CD4-positive, alpha-beta T cell (primary cell): ENCODE data around the gene CXCR5. TPM values are rescaled to one million over a fixed set of nuclear protein-coding genes. Genes with fewer than 3 reads are reported as not detected.

Source experiments
- ATAC-seq: fragments of 200-7000 bp; cut with Tn5 transposase; one replicate; pipeline ENCODE4 v1.10.0; 2022; ENCODE audit warnings: mild to moderate bottlenecking; ENCODE audit not compliant: poor library complexity
- CTCF ChIA-PET: fragments of 350-600 bp; sonication (Branson Sonifier 250); formaldehyde crosslinking; loops from one replicate; lab custom pipeline; 2021; ENCODE audit warnings: antibody characterized with exemption, inconsistent platforms; lab: Charles Lee
- POLR2A ChIA-PET: fragments of 350-600 bp; sonication (Branson Sonifier 250); formaldehyde crosslinking; loops from one replicate; lab custom pipeline; 2021; ENCODE audit warnings: antibody characterized with exemption, inconsistent platforms; lab: Charles Lee
- DNase-seq, 14 experiments: peaks; one replicate each; pipeline ENCODE4 v3.0.0-alpha.2; 2013 to 2020; ENCODE audit warnings: mixed read lengths in 2 of 14
- H3K27ac ChIP-seq, 2 donors: one replicate each; pipeline versions ENCODE4 v1.5.1 to v1.7.0; 2013; ENCODE audit warnings: low read length in 2 of 2, low read depth in 1 of 2, mild to moderate bottlenecking in 1 of 2
- H3K27me3 ChIP-seq, 2 experiments: 1 replicate in 1 of 2; 2 replicates in 1 of 2; pipeline versions ENCODE4 v1.6.1 to v1.7.0; 2013; ENCODE audit warnings: low read length in 2 of 2, control low read depth in 1 of 2, mild to moderate bottlenecking in 1 of 2, moderate library complexity in 1 of 2; ENCODE audit not compliant: insufficient read depth in 2 of 2, control insufficient read depth in 1 of 2
- H3K36me3 ChIP-seq: one replicate; pipeline ENCODE4 v1.6.1; 2013; ENCODE audit warnings: low read length, control low read depth; ENCODE audit not compliant: insufficient read depth
- H3K4me1 ChIP-seq: one replicate; pipeline ENCODE4 v1.6.1; 2013; ENCODE audit warnings: low read length, control low read depth; ENCODE audit not compliant: insufficient read depth
- H3K4me3 ChIP-seq: one replicate; pipeline ENCODE4 v1.5.1; 2013; ENCODE audit warnings: mild to moderate bottlenecking, low read length, moderate library complexity
- H3K9me3 ChIP-seq, 2 experiments: 1 replicate in 1 of 2; 2 replicates in 1 of 2; pipeline versions ENCODE4 v1.6.1 to v1.7.0; 2013; ENCODE audit warnings: low read length in 2 of 2, mild to moderate bottlenecking in 2 of 2, control low read depth in 1 of 2, moderate library complexity in 1 of 2; ENCODE audit not compliant: control insufficient read depth in 1 of 2, insufficient read depth in 1 of 2
- H3K27ac Mint-ChIP-seq: one replicate; pipeline ENCODE4 v1.8.0; 2020; ENCODE audit warnings: mixed read lengths
- H3K27me3 Mint-ChIP-seq: one replicate; pipeline ENCODE4 v1.8.0; 2021; ENCODE audit warnings: mixed read lengths
- H3K36me3 Mint-ChIP-seq: one replicate; pipeline ENCODE4 v1.8.0; 2021; ENCODE audit warnings: low read depth, mixed read lengths
- H3K4me1 Mint-ChIP-seq: one replicate; pipeline ENCODE4 v1.8.0; 2021; ENCODE audit warnings: low read depth, mixed read lengths
- H3K4me3 Mint-ChIP-seq: one replicate; pipeline ENCODE4 v1.8.0; 2020; ENCODE audit warnings: mild to moderate bottlenecking, mixed read lengths
- H3K9me3 Mint-ChIP-seq: one replicate; pipeline ENCODE4 v1.8.0; 2020; ENCODE audit warnings: mixed read lengths
- CTCF ChIP-seq: fragments of 200-600 bp; IDR thresholded peaks from one replicate; pipeline ENCODE4 v1.8.0; 2022; ENCODE audit warnings: antibody characterized with exemption, mild to moderate bottlenecking
- intact Hi-C, 2 experiments: fragments of 100-400 bp; cut with DNase I in 1 of 2; cut with micrococcal nuclease in 1 of 2; formaldehyde crosslinking; loops; one replicate each; pipeline versions ENCODE4 v1.15.1 to v1.9.0; 2023 to 2025; cut with DNase I, micrococcal nuclease
- total RNA-seq, 174 experiments: library from RNA in 2 of 174; stranded (reverse) in 2 of 174; gene quantifications; one replicate each; pipeline ENCODE4 v1.2.3 and lab custom pipeline; 2021 to 2026

Gene CXCR5
- total RNA-seq, 2 experiments from 2014 or later = 13.2 to 14.3 TPM

DNA sequence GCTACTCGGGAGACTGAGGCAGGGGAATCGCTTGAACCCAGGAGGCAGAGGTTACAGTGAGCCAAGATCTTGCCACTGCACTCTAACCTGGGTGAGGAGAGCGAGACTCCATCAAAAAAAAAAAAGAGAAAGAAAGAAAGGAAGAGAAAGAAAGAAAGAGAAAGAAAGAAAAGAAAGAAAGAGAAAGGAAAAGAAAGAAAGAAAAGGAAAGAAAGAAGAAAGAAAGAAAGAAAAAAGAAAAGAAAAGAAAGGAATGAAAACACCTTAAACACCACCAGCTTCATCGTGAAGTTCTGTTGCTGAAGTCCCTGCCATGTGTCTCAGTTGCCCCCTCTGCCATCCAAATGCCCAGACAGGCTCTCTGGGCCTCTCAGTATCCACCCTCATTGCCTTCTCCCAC lies 9.9 kb upstream of the CXCR5 start:
- Histone ChIP-seq H3K36me3 (no peaks in the 10 kb centered on the region), H3K27ac (peak overlapping the region in 1 of 2 donors; percentile 31), H3K9me3 (no peaks in the 10 kb centered on the region), H3K27me3 (no peaks in the 10 kb centered on the region), H3K4me3 (no peak overlapping the region), H3K4me1 (peaks cover 93% of the 10 kb centered on the region)
- ChIA-PET CTCF (interaction anchor here (2.4 kb wide), 1 partner anchor 10 kb away, joined by 6 read pairs; the partner anchor contains the start of gene CXCR5), POLR2A (interaction anchor here (1.4 to 6.4 kb wide), 2 partner anchors 56 to 83 kb away, joined by 4 to 245 read pairs; partner anchors contain the start of gene DDX6)
- Mint-ChIP-seq H3K4me1 (peaks cover 84% of the 10 kb centered on the region), H3K4me3 (peak overlapping the region; percentile 18), H3K9me3 (no peaks in the 10 kb centered on the region), H3K27me3 (no peaks in the 10 kb centered on the region), H3K27ac (peak overlapping the region; percentile 95), H3K36me3 (no peaks in the 10 kb centered on the region)
- intact Hi-C loops = no loop called here
- DNase-seq = no peak
- TF ChIP-seq CTCF = peak; percentile 15
- no peak for ATAC-seq

- peaks cover 90% of the 10 kb centered on the region for H3K4me1 ChIP-seq
- no peaks in the 10 kb centered on the region for H3K36me3 ChIP-seq
- Mint-ChIP-seq H3K27ac (peak overlapping the region; percentile 95), H3K4me3 (peak overlapping the region; percentile 73), H3K36me3 (no peaks in the 10 kb centered on the region), H3K9me3 (no peaks in the 10 kb centered on the region), H3K27me3 (no peaks in the 10 kb centered on the region), H3K4me1 (peaks cover 87% of the 10 kb centered on the region)
- H3K9me3 ChIP-seq = no peaks in the 10 kb centered on the region
- POLR2A ChIA-PET = interaction anchor here (0.8 to 6.4 kb wide), 21 partner anchors 8 to 184 kb away, joined by 3 to 245 read pairs (median 5); partner anchors contain the start of genes BCL9L, CENATAC and DDX6
- intact Hi-C loops = loop anchor here in 1 of 2 experiments (2.0 to 5.0 kb wide), 3 partner anchors 53 to 179 kb away; partner anchors contain the start of gene DDX6
- DNase-seq (peak in 3 of 14 experiments; percentile 18 to 63 (median 50)), ATAC-seq (no peak)
- no peaks in the 10 kb centered on the region for H3K27me3 ChIP-seq
- peak overlapping the region; percentile 13 for H3K4me3 ChIP-seq
- CTCF ChIA-PET = interaction anchor here (0.6 to 2.1 kb wide), 9 partner anchors 9 to 438 kb away, joined by 3 to 12 read pairs (median 4); partner anchors contain the start of gene DDX6
- no peak for TF ChIP-seq CTCF
- peak overlapping the region; percentile 83 to 90 for H3K27ac ChIP-seq
These were observed 7.4 kb upstream of the CXCR5 start for GRCh38 chr11:118876286-118876685.

DNA sequence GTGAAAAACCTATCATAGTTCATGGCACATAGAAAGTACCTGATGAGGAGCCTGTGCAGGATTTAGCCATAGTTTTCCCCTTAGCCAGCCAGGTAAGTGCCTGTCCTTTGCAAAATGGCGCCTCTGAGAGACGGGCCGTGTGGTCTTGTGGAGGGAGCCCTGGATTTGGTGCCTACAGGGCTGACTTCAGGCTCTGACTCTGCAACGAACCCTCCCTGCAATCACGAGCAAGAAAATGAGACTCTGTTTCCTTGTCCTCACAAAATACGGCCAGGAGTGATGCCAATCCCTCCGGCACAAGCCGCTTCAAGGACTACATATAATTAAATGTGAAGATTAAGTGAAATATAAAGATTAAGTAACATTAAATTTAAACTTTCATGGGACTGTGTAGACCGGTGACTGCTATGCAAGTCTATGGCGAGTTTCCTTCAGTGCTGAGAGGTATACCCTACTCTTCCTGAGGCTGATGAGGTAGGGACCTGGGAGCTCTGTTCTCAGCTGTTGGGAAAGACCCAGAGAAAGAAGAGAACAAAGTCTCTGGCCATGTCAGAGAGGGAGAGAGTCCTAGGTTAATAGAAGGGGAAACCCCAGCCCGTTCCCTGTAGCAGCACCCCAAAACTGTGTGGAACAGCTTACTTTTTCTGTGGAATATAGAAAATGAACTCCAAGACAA lies 6.1 kb upstream of the CXCR5 start:
- ChIA-PET POLR2A (interaction anchor here (0.8 to 6.4 kb wide), 20 partner anchors 8 to 185 kb away, joined by 3 to 245 read pairs (median 6); partner anchors contain the start of genes BCL9L, CENATAC and DDX6), CTCF (interaction anchor here (0.6 to 2.1 kb wide), 13 partner anchors 10 to 827 kb away, joined by 3 to 12 read pairs (median 4); partner anchors contain the start of gene DDX6)
- intact Hi-C loops = loop anchor here in 1 of 2 experiments (1.0 to 5.0 kb wide), 5 partner anchors 7 to 180 kb away; partner anchors contain the start of gene DDX6
- DNase-seq (peak in 3 of 14 experiments; percentile 14 to 63 (median 60)), ATAC-seq (peak; percentile 3)
- H3K27me3 Mint-ChIP-seq = no peaks in the 10 kb centered on the region
- H3K4me3 ChIP-seq = no peak overlapping the region
- peaks cover 95% of the 10 kb centered on the region for H3K4me1 ChIP-seq
- H3K27ac Mint-ChIP-seq = peak overlapping the region; percentile 95
- H3K9me3 ChIP-seq = no peaks in the 10 kb centered on the region
- TF ChIP-seq CTCF = no peak
- no peaks in the 10 kb centered on the region for H3K27me3 ChIP-seq
- no peaks in the 10 kb centered on the region for H3K36me3 Mint-ChIP-seq
- H3K4me1 Mint-ChIP-seq = peaks cover 92% of the 10 kb centered on the region
- no peaks in the 10 kb centered on the region for H3K9me3 Mint-ChIP-seq
- H3K36me3 ChIP-seq = no peaks in the 10 kb centered on the region
- H3K27ac ChIP-seq = peak overlapping the region; percentile 83 to 90
- peak overlapping the region; percentile 84 for H3K4me3 Mint-ChIP-seq
